ENCODE results near the gene TBC1D30. TPM values are rescaled to one million over a fixed set of nuclear protein-coding genes. Genes with fewer than 3 reads are reported as not detected.

TBC1D30 gene
- total RNA-seq, 1 experiment from 2014 or later, result 3.6 TPM

DNA sequence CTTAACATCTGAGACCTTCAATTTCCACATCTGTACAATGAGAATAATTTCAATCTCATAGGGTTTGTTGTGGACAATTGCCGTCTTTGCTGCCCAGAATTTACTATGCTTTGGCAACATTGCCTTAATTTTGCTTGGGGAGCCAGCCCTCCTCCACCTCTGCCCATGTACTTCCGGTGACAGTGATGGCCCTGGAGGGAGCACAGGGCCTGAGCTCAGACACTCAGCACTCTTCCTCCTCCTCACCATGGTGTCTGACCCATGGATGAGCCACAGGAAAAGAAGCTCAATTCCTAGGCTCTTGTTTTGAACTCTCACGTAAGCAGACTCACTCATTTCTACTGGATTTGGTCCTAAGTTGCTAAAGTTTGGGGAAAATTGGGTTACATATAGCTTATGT lies 58.2 kb downstream of the TBC1D30 start:
- Mint-ChIP-seq H3K36me3 (no peaks in the 10 kb centered on the region), H3K27ac (no peak overlapping the region), H3K9me3 (peaks cover 4% of the 10 kb centered on the region; the same call in 1 of the 2 replicates), H3K4me1 (peaks cover 6% of the 10 kb centered on the region), H3K4me3 (no peak overlapping the region), H3K27me3 (ENCODE audit: low read depth) (peaks cover 26% of the 10 kb centered on the region)
- ATAC-seq (no peak), DNase-seq (ENCODE audit: low spot score) (no peak)
- TF ChIP-seq ETV6 (CRISPR knock-in tag; IDR thresholded peaks at IDR 0.05), result no peak
- TF ChIP-seq PRRX2 (CRISPR knock-in tag; IDR thresholded peaks at IDR 0.05), result no peak
- no peak for TF ChIP-seq MXD4 (CRISPR knock-in tag; IDR thresholded peaks at IDR 0.05; ENCODE audit: borderline replicate concordance)
- no peak for TF ChIP-seq ZBTB21 (CRISPR knock-in tag; IDR thresholded peaks at IDR 0.05; ENCODE audit: borderline replicate concordance)
- no peak for TF ChIP-seq CREB1 (CRISPR knock-in tag; IDR thresholded peaks at IDR 0.05)
- TF ChIP-seq, protein P1, sequence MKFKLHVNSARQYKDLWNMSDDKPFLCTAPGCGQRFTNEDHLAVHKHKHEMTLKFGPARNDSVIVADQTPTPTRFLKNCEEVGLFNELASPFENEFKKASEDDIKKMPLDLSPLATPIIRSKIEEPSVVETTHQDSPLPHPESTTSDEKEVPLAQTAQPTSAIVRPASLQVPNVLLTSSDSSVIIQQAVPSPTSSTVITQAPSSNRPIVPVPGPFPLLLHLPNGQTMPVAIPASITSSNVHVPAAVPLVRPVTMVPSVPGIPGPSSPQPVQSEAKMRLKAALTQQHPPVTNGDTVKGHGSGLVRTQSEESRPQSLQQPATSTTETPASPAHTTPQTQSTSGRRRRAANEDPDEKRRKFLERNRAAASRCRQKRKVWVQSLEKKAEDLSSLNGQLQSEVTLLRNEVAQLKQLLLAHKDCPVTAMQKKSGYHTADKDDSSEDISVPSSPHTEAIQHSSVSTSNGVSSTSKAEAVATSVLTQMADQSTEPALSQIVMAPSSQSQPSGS (CRISPR knock-in tag; IDR thresholded peaks at IDR 0.05; ENCODE audit: borderline replicate concordance, low read depth), result no peak
- TF ChIP-seq SMAD3 (CRISPR knock-in tag; IDR thresholded peaks at IDR 0.05; ENCODE audit: borderline replicate concordance), result no peak
- TF ChIP-seq, protein P2, sequence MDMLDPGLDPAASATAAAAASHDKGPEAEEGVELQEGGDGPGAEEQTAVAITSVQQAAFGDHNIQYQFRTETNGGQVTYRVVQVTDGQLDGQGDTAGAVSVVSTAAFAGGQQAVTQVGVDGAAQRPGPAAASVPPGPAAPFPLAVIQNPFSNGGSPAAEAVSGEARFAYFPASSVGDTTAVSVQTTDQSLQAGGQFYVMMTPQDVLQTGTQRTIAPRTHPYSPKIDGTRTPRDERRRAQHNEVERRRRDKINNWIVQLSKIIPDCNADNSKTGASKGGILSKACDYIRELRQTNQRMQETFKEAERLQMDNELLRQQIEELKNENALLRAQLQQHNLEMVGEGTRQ (CRISPR knock-in tag; IDR thresholded peaks at IDR 0.05), result no peak
- ChIA-PET POLR2A (no interaction called here), CTCF (interaction anchor here (1.2 to 3.6 kb wide), 6 partner anchors 8 to 401 kb away, joined by 3 to 23 read pairs (median 10); partner anchors contain the start of gene WIF1)

- 0 out of 2 replicates have a peak overlapping the region, but pooled peaks have one; percentile 8 for H3K27ac Mint-ChIP-seq
- ATAC-seq (peak; percentile 88), DNase-seq (ENCODE audit: low spot score) (no peak)
- peaks cover 32% of the 10 kb centered on the region for H3K27me3 Mint-ChIP-seq (ENCODE audit: low read depth)
- H3K4me1 Mint-ChIP-seq, result peaks cover 7% of the 10 kb centered on the region
- peaks cover 4% of the 10 kb centered on the region; the same call in 1 of the 2 replicates for H3K9me3 Mint-ChIP-seq
- no peaks in the 10 kb centered on the region for H3K36me3 Mint-ChIP-seq
- CTCF ChIA-PET, result interaction anchor here (0.5 to 3.6 kb wide), 16 partner anchors 7 to 400 kb away, joined by 3 to 23 read pairs (median 4); partner anchors contain the start of gene WIF1
- POLR2A ChIA-PET, result no interaction called here
- H3K4me3 Mint-ChIP-seq, result no peak overlapping the region
- no peak for TF ChIP-seq ESRRA (CRISPR knock-in tag; IDR thresholded peaks at IDR 0.05; ENCODE audit: borderline replicate concordance)
- no peak for TF ChIP-seq TEAD1 (CRISPR knock-in tag; IDR thresholded peaks at IDR 0.05)
- no peak for TF ChIP-seq ZNF138 (CRISPR knock-in tag; conservative IDR thresholded peaks at IDR 0.05)
- TF ChIP-seq CREM (CRISPR knock-in tag; IDR thresholded peaks at IDR 0.05), result no peak
- TF ChIP-seq, protein P2 (CRISPR knock-in tag; IDR thresholded peaks at IDR 0.05), result no peak
- no peak for TF ChIP-seq ZNF219 (CRISPR knock-in tag; IDR thresholded peaks at IDR 0.05; ENCODE audit: borderline replicate concordance)
- no peak for TF ChIP-seq TEAD4 (CRISPR knock-in tag; IDR thresholded peaks at IDR 0.05)
- no peak for TF ChIP-seq PRRX2 (CRISPR knock-in tag; IDR thresholded peaks at IDR 0.05)
- TF ChIP-seq SOX15 (CRISPR knock-in tag; IDR thresholded peaks at IDR 0.05), result no peak
- TF ChIP-seq, protein P3, sequence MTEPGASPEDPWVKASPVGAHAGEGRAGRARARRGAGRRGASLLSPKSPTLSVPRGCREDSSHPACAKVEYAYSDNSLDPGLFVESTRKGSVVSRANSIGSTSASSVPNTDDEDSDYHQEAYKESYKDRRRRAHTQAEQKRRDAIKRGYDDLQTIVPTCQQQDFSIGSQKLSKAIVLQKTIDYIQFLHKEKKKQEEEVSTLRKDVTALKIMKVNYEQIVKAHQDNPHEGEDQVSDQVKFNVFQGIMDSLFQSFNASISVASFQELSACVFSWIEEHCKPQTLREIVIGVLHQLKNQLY (CRISPR knock-in tag; IDR thresholded peaks at IDR 0.05), result no peak
- TF ChIP-seq, protein P1 (CRISPR knock-in tag; IDR thresholded peaks at IDR 0.05; ENCODE audit: borderline replicate concordance, low read depth), result no peak
- TF ChIP-seq FOXJ3 (CRISPR knock-in tag; IDR thresholded peaks at IDR 0.05; ENCODE audit: borderline replicate concordance), result no peak
- TF ChIP-seq, protein P4, sequence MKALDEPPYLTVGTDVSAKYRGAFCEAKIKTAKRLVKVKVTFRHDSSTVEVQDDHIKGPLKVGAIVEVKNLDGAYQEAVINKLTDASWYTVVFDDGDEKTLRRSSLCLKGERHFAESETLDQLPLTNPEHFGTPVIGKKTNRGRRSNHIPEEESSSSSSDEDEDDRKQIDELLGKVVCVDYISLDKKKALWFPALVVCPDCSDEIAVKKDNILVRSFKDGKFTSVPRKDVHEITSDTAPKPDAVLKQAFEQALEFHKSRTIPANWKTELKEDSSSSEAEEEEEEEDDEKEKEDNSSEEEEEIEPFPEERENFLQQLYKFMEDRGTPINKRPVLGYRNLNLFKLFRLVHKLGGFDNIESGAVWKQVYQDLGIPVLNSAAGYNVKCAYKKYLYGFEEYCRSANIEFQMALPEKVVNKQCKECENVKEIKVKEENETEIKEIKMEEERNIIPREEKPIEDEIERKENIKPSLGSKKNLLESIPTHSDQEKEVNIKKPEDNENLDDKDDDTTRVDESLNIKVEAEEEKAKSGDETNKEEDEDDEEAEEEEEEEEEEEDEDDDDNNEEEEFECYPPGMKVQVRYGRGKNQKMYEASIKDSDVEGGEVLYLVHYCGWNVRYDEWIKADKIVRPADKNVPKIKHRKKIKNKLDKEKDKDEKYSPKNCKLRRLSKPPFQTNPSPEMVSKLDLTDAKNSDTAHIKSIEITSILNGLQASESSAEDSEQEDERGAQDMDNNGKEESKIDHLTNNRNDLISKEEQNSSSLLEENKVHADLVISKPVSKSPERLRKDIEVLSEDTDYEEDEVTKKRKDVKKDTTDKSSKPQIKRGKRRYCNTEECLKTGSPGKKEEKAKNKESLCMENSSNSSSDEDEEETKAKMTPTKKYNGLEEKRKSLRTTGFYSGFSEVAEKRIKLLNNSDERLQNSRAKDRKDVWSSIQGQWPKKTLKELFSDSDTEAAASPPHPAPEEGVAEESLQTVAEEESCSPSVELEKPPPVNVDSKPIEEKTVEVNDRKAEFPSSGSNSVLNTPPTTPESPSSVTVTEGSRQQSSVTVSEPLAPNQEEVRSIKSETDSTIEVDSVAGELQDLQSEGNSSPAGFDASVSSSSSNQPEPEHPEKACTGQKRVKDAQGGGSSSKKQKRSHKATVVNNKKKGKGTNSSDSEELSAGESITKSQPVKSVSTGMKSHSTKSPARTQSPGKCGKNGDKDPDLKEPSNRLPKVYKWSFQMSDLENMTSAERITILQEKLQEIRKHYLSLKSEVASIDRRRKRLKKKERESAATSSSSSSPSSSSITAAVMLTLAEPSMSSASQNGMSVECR (CRISPR knock-in tag; IDR thresholded peaks at IDR 0.05; ENCODE audit: borderline replicate concordance), result no peak
- TF ChIP-seq CREB1 (CRISPR knock-in tag; IDR thresholded peaks at IDR 0.05), result no peak
- no peak for TF ChIP-seq ZSCAN18 (CRISPR knock-in tag; IDR thresholded peaks at IDR 0.05)
- TF ChIP-seq JAZF1 (CRISPR knock-in tag; IDR thresholded peaks at IDR 0.05), result no peak
- TF ChIP-seq SMAD3 (CRISPR knock-in tag; IDR thresholded peaks at IDR 0.05; ENCODE audit: borderline replicate concordance), result no peak
- TF ChIP-seq HMGA2 (CRISPR knock-in tag; IDR thresholded peaks at IDR 0.05), result no peak
Measured at GRCh38 chr12:64883264-64884163, 59.1 kb downstream of the TBC1D30 start.

Measured in WTC11 (cell line).